A549 (cell line): ENCODE results near the gene DOK6. TPM values are rescaled to one million over a fixed set of nuclear protein-coding genes. Genes with fewer than 3 reads are reported as not detected.

Source experiments
- ATAC-seq, 2 experiments: fragments of 200-7000 bp in 1 of 2; fragments of >200 bp in 1 of 2; cut with Nextera tagmentation in 1 of 2; cut with Tn5 transposase in 1 of 2; 3 replicates each; pipeline versions ENCODE4 v1.8.0 to v1.9.1; 2018 to 2020; ENCODE audit warnings: mild to moderate bottlenecking in 1 of 2, moderate library complexity in 1 of 2
- CTCF ChIA-PET: fragments of 300-600 bp; sonication (Branson Sonifier 250); formaldehyde crosslinking; extraction: SDS; loops from one replicate; lab custom pipeline; 2021; ENCODE audit warnings: antibody characterized with exemption, inconsistent platforms; lab: Yijun Ruan, JAX
- POLR2A ChIA-PET: fragments of 350-600 bp; formaldehyde crosslinking; extraction: SDS; loops from one replicate; lab custom pipeline; 2021; ENCODE audit warnings: antibody characterized with exemption, inconsistent platforms; lab: Yijun Ruan, JAX
- DNase-seq, 2 experiments: peaks; one replicate each; pipeline versions ENCODE4 v3.0.0 to v3.0.0-alpha.2; 2011 to 2016; ENCODE audit warnings: low read depth in 1 of 2, low spot score in 1 of 2
- FAIRE-seq: peaks from 2 replicates; lab custom pipeline; 2011; peaks lifted over from hg19 to GRCh38; lab: Jason Lieb, UNC
- H3K27ac ChIP-seq, 2 experiments: fragments of >200 bp; sonication (Bioruptor Twin); formaldehyde crosslinking; 3 replicates each; pipeline ENCODE4 v1.5.1; 2016 to 2017
- H3K4me1 ChIP-seq: fragments of >200 bp; sonication (Bioruptor Twin); formaldehyde crosslinking; 3 replicates; pipeline ENCODE4 v1.6.1; 2016
- H3K4me2 ChIP-seq: fragments of >200 bp; sonication (Bioruptor Twin); formaldehyde crosslinking; 3 replicates; pipeline ENCODE4 v1.6.1; 2016
- H3K4me3 ChIP-seq: fragments of >200 bp; sonication (Bioruptor Twin); formaldehyde crosslinking; 3 replicates; pipeline ENCODE4 v1.5.1; 2016
- H3K9me3 ChIP-seq: fragments of >200 bp; sonication (Bioruptor Twin); formaldehyde crosslinking; 3 replicates; pipeline ENCODE4 v1.6.1; 2016
- CBX8 ChIP-seq: fragments of 200-600 bp; sonication (generic); IDR thresholded peaks from 2 replicates; pipeline ENCODE4 v1.6.1; 2016
- CHD4 ChIP-seq: fragments of 200-600 bp; sonication (generic); IDR thresholded peaks from 2 replicates; pipeline ENCODE4 v1.6.1; 2016; ENCODE audit warnings: antibody characterized with exemption, mild to moderate bottlenecking, borderline replicate concordance
- EP300 ChIP-seq, 2 experiments: fragments of >200 bp; sonication (Bioruptor Twin); formaldehyde crosslinking; IDR thresholded peaks; 2 replicates in 1 of 2; 3 replicates in 1 of 2; pipeline ENCODE4 v1.6.1; 2016 to 2017
- FOSB ChIP-seq: fragments of 250-450 bp; sonication (Bioruptor Pico); IDR thresholded peaks from 2 replicates; pipeline ENCODE4 v1.5.0; 2020; ENCODE audit warnings: mild to moderate bottlenecking, moderate library complexity
- FOSL2 ChIP-seq, 2 experiments: fragments of 450-650 bp in 1 of 2; fragments of >200 bp in 1 of 2; sonication (Bioruptor Twin) in 1 of 2; formaldehyde crosslinking; IDR thresholded peaks; 2 replicates each; pipeline versions ENCODE4 v1.5.0 to v1.6.1; 2016 to 2020; ENCODE audit warnings: mild to moderate bottlenecking in 1 of 2, moderate library complexity in 1 of 2
- GATA3 ChIP-seq: IDR thresholded peaks from 2 replicates; pipeline ENCODE4 v1.6.1; 2012; ENCODE audit warnings: borderline replicate concordance
- HDAC2 ChIP-seq: fragments of 200-600 bp; sonication (generic); IDR thresholded peaks from 2 replicates; pipeline ENCODE4 v1.6.1; 2016
- HEYL ChIP-seq: fragments of 250-450 bp; sonication (Bioruptor Pico); IDR thresholded peaks from 2 replicates; pipeline ENCODE4 v1.8.0; 2021; ENCODE audit warnings: mild to moderate bottlenecking, moderate library complexity
- HOXA7 ChIP-seq: fragments of 250-450 bp; sonication (Bioruptor Pico); IDR thresholded peaks from 2 replicates; pipeline ENCODE4 v1.5.0; 2020; ENCODE audit warnings: mild to moderate bottlenecking, moderate library complexity
- JUN ChIP-seq, 2 experiments: fragments of >200 bp; sonication (Bioruptor Twin); formaldehyde crosslinking; IDR thresholded peaks; 2 replicates in 1 of 2; 3 replicates in 1 of 2; pipeline ENCODE4 v1.6.1; 2016 to 2017
- KDM1A ChIP-seq: fragments of 200-600 bp; sonication (generic); IDR thresholded peaks from 2 replicates; pipeline ENCODE4 v1.6.1; 2016; ENCODE audit warnings: low read depth, mild to moderate bottlenecking
- KDM5A ChIP-seq: fragments of 200-600 bp; sonication (generic); IDR thresholded peaks from 2 replicates; pipeline ENCODE4 v1.6.1; 2016; ENCODE audit warnings: antibody characterized with exemption, mild to moderate bottlenecking
- MAZ ChIP-seq: fragments of 150-350 bp; IDR thresholded peaks from 2 replicates; pipeline ENCODE4 v1.6.1; 2014; ENCODE audit warnings: antibody characterized with exemption, low read depth, low read length, borderline replicate concordance
- MYC ChIP-seq: IDR thresholded peaks from 2 replicates; pipeline ENCODE4 v1.6.1; 2012; ENCODE audit warnings: mild to moderate bottlenecking, inconsistent platforms, low read length, improper control_type of control experiment, borderline replicate concordance
- NFE2L2 ChIP-seq: fragments of 150-350 bp; conservative IDR thresholded peaks from 2 replicates; pipeline ENCODE4 v1.6.1; 2014; ENCODE audit warnings: low read length
- PHF8 ChIP-seq: fragments of 200-600 bp; sonication (generic); IDR thresholded peaks from 2 replicates; pipeline ENCODE4 v1.6.1; 2016; ENCODE audit warnings: low read depth, mild to moderate bottlenecking, antibody characterized with exemption, moderate library complexity, borderline replicate concordance
- POLR2AphosphoS2 ChIP-seq: conservative IDR thresholded peaks from 2 replicates; pipeline ENCODE4 v1.6.1; 2012; ENCODE audit warnings: low read length, improper control_type of control experiment, inconsistent platforms
- SREBF2 ChIP-seq: fragments of 450-650 bp; IDR thresholded peaks from 2 replicates; pipeline ENCODE4 v1.6.1; 2014; ENCODE audit warnings: mild to moderate bottlenecking, moderate library complexity
- TFCP2L1 ChIP-seq: fragments of 250-450 bp; sonication (Bioruptor Pico); IDR thresholded peaks from 2 replicates; pipeline ENCODE4 v1.5.0; 2021; ENCODE audit warnings: mild to moderate bottlenecking
- TP53 ChIP-seq: fragments of 250-450 bp; sonication (Bioruptor Pico); IDR thresholded peaks from 2 replicates; pipeline ENCODE4 v1.5.0; 2021; ENCODE audit warnings: mild to moderate bottlenecking, moderate library complexity
- ZC3H11A ChIP-seq: fragments of 450-650 bp; IDR thresholded peaks from 2 replicates; pipeline ENCODE4 v1.6.1; 2014; ENCODE audit warnings: antibody characterized with exemption, mild to moderate bottlenecking
- ZNF302 ChIP-seq: fragments of 250-450 bp; sonication (Bioruptor Pico); IDR thresholded peaks from 2 replicates; pipeline ENCODE4 v1.9.0; 2021; ENCODE audit warnings: inconsistent platforms, mild to moderate bottlenecking, moderate library complexity
- ZSCAN20 ChIP-seq: fragments of 250-450 bp; sonication (Bioruptor Pico); IDR thresholded peaks from 2 replicates; pipeline ENCODE4 v1.8.0; 2022; ENCODE audit warnings: mild to moderate bottlenecking, moderate library complexity
- WGBS: methylation state at CpG from one replicate; pipeline ENCODE4 v1.1.6; 2017; ENCODE audit errors: missing lambda C conversion rate; 5-methylcytosine and 5-hydroxymethylcytosine counted together
- polyA plus RNA-seq, 4 experiments: library from polyadenylated mRNA; depleted of rRNA in 3 of 4; stranded (reverse); fragments of >200 nt; fragmentation: RNase III in 1 of 4; extraction: RNeasy Plus Mini Kit Qiagen cat#74134 plus additional on column Dnase treatment in 1 of 4; gene quantifications; 2 replicates in 3 of 4; 3 replicates in 1 of 4; pipeline ENCODE4 v1.2.3, GENCODE V29; 2011 to 2017
- TF ChIP-seq, protein P1 (sequence below): fragments of 150-350 bp; IDR thresholded peaks from 2 replicates; pipeline ENCODE4 v1.6.1; 2014; ENCODE audit warnings: low read depth, mild to moderate bottlenecking, low read length
- TF ChIP-seq, protein P2 (sequence below): fragments of 450-650 bp; IDR thresholded peaks from 2 replicates; pipeline ENCODE4 v1.6.1; 2014; ENCODE audit warnings: antibody characterized with exemption
- TF ChIP-seq, protein P3 (sequence below): fragments of 200-600 bp; sonication (generic); IDR thresholded peaks from 2 replicates; pipeline ENCODE4 v1.6.1; 2016; ENCODE audit warnings: antibody characterized with exemption, mild to moderate bottlenecking, moderate library complexity
- TF ChIP-seq, protein P4 (sequence below): fragments of >200 bp; sonication (Bioruptor Twin); formaldehyde crosslinking; IDR thresholded peaks from 3 replicates; pipeline ENCODE4 v1.6.1; 2016
- TF ChIP-seq, protein P5 (sequence below): IDR thresholded peaks from 2 replicates; pipeline ENCODE4 v1.6.1; 2012
- TF ChIP-seq, protein P6 (sequence below): IDR thresholded peaks from 2 replicates; pipeline ENCODE4 v1.6.1; 2012
- TF ChIP-seq, protein P7 (sequence below): fragments of >200 bp; sonication (Bioruptor Twin); formaldehyde crosslinking; IDR thresholded peaks from 3 replicates; pipeline ENCODE4 v1.5.1; 2016

DOK6 gene
- polyA plus RNA-seq, 2 of the 4 experiments (the other 2 are of a cell fraction), result not detected

DNA sequence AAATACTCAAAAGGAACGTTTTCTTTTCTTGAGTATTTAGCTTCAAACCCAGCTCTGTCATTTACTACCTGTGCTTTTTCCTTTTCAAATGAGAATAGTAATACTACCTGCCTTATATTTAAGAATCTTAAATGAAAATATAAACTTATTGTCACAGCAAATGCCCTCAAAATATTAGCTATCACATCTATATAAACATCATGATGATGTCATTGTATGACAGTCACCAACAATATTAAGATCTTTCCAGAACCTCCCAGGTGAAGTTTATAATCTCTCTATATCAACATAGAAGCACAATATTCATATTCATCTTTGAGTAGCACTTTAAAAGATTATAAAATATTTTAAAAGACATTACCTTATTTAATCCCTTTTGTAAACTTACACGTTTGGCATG lies 92.2 kb downstream of the DOK6 start:
- ChIA-PET POLR2A (no interaction called here), CTCF (no interaction called here)
- no peak for ATAC-seq
- DNase-seq, result no peak
- TF ChIP-seq ZNF302 (CRISPR knock-in tag) (no peak), POLR2AphosphoS2 (no peak), FOSL2 (IDR thresholded peaks at IDR 0.05) (no peak), FOSL2 (CRISPR knock-in tag; IDR thresholded peaks at IDR 0.05) (no peak), KDM1A (no peak), GATA3 (no peak), EP300 (IDR thresholded peaks at IDR 0.05) (no peak), FOSB (CRISPR knock-in tag) (no peak), HDAC2 (no peak), TFCP2L1 (CRISPR knock-in tag) (no peak), ZSCAN20 (CRISPR knock-in tag) (no peak), SREBF2 (no peak), MYC (no peak), JUN (IDR thresholded peaks at IDR 0.05) (no peak), HOXA7 (CRISPR knock-in tag) (no peak), ZC3H11A (no peak)
- TF ChIP-seq, protein P1, sequence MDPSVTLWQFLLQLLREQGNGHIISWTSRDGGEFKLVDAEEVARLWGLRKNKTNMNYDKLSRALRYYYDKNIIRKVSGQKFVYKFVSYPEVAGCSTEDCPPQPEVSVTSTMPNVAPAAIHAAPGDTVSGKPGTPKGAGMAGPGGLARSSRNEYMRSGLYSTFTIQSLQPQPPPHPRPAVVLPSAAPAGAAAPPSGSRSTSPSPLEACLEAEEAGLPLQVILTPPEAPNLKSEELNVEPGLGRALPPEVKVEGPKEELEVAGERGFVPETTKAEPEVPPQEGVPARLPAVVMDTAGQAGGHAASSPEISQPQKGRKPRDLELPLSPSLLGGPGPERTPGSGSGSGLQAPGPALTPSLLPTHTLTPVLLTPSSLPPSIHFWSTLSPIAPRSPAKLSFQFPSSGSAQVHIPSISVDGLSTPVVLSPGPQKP, result no peak
- TF ChIP-seq, protein P2, sequence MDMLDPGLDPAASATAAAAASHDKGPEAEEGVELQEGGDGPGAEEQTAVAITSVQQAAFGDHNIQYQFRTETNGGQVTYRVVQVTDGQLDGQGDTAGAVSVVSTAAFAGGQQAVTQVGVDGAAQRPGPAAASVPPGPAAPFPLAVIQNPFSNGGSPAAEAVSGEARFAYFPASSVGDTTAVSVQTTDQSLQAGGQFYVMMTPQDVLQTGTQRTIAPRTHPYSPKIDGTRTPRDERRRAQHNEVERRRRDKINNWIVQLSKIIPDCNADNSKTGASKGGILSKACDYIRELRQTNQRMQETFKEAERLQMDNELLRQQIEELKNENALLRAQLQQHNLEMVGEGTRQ, result no peak
- TF ChIP-seq, protein P3, sequence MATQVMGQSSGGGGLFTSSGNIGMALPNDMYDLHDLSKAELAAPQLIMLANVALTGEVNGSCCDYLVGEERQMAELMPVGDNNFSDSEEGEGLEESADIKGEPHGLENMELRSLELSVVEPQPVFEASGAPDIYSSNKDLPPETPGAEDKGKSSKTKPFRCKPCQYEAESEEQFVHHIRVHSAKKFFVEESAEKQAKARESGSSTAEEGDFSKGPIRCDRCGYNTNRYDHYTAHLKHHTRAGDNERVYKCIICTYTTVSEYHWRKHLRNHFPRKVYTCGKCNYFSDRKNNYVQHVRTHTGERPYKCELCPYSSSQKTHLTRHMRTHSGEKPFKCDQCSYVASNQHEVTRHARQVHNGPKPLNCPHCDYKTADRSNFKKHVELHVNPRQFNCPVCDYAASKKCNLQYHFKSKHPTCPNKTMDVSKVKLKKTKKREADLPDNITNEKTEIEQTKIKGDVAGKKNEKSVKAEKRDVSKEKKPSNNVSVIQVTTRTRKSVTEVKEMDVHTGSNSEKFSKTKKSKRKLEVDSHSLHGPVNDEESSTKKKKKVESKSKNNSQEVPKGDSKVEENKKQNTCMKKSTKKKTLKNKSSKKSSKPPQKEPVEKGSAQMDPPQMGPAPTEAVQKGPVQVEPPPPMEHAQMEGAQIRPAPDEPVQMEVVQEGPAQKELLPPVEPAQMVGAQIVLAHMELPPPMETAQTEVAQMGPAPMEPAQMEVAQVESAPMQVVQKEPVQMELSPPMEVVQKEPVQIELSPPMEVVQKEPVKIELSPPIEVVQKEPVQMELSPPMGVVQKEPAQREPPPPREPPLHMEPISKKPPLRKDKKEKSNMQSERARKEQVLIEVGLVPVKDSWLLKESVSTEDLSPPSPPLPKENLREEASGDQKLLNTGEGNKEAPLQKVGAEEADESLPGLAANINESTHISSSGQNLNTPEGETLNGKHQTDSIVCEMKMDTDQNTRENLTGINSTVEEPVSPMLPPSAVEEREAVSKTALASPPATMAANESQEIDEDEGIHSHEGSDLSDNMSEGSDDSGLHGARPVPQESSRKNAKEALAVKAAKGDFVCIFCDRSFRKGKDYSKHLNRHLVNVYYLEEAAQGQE, result no peak
- TF ChIP-seq, protein P4, sequence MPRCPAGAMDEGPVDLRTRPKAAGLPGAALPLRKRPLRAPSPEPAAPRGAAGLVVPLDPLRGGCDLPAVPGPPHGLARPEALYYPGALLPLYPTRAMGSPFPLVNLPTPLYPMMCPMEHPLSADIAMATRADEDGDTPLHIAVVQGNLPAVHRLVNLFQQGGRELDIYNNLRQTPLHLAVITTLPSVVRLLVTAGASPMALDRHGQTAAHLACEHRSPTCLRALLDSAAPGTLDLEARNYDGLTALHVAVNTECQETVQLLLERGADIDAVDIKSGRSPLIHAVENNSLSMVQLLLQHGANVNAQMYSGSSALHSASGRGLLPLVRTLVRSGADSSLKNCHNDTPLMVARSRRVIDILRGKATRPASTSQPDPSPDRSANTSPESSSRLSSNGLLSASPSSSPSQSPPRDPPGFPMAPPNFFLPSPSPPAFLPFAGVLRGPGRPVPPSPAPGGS, result no peak
- H3K4me3 ChIP-seq, result no peak overlapping the region
- no peak for FAIRE-seq
- WGBS, result 4% methylated on average over 2 of the region's 2 CpGs
- H3K4me1 ChIP-seq, result no peaks in the 10 kb centered on the region
- no peak overlapping the region for H3K4me2 ChIP-seq
- H3K27ac ChIP-seq, result no peak overlapping the region
- no peaks in the 10 kb centered on the region for H3K9me3 ChIP-seq

DNA sequence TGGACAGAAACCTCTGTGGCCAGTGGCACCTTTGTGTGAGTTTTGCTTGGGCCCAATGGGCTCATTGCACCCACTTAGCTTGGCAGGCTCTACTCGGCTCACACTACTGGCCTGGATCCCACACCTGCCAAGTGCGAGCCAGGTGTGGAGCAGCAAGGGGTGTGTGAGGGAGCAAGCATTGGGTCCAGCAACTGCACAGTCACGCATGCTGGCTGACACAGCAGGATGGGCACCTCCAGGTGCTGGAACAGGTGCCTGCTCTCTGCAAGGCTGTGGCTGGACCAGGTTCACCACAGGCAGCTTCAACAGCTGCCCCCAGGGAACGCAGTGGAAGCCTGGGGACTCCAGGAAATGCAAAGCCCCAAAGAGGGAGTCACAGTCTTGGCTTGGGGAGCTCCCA lies 94.2 kb downstream of the DOK6 start:
- Histone ChIP-seq H3K9me3 (no peaks in the 10 kb centered on the region), H3K27ac (no peak overlapping the region), H3K4me2 (no peak overlapping the region), H3K4me3 (no peak overlapping the region), H3K4me1 (no peaks in the 10 kb centered on the region)
- 80% methylated on average over 1 of the region's 4 CpGs for WGBS
- ChIA-PET POLR2A (no interaction called here), CTCF (no interaction called here)
- ATAC-seq (no peak), FAIRE-seq (no peak), DNase-seq (no peak)
- TF ChIP-seq NFE2L2 (no peak), CBX8 (no peak), PHF8 (no peak), TP53 (no peak), FOSL2 (IDR thresholded peaks at IDR 0.05) (no peak), FOSL2 (CRISPR knock-in tag; IDR thresholded peaks at IDR 0.05) (no peak), MYC (no peak), HDAC2 (no peak), MAZ (no peak), HEYL (CRISPR knock-in tag) (no peak), KDM5A (no peak), CHD4 (no peak)
- TF ChIP-seq, protein P5, sequence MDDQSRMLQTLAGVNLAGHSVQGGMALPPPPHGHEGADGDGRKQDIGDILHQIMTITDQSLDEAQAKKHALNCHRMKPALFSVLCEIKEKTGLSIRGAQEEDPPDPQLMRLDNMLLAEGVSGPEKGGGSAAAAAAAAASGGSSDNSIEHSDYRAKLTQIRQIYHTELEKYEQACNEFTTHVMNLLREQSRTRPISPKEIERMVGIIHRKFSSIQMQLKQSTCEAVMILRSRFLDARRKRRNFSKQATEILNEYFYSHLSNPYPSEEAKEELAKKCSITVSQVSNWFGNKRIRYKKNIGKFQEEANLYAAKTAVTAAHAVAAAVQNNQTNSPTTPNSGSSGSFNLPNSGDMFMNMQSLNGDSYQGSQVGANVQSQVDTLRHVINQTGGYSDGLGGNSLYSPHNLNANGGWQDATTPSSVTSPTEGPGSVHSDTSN, result no peak
- TF ChIP-seq, protein P6, sequence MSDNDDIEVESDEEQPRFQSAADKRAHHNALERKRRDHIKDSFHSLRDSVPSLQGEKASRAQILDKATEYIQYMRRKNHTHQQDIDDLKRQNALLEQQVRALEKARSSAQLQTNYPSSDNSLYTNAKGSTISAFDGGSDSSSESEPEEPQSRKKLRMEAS, result no peak
- TF ChIP-seq, protein P7, sequence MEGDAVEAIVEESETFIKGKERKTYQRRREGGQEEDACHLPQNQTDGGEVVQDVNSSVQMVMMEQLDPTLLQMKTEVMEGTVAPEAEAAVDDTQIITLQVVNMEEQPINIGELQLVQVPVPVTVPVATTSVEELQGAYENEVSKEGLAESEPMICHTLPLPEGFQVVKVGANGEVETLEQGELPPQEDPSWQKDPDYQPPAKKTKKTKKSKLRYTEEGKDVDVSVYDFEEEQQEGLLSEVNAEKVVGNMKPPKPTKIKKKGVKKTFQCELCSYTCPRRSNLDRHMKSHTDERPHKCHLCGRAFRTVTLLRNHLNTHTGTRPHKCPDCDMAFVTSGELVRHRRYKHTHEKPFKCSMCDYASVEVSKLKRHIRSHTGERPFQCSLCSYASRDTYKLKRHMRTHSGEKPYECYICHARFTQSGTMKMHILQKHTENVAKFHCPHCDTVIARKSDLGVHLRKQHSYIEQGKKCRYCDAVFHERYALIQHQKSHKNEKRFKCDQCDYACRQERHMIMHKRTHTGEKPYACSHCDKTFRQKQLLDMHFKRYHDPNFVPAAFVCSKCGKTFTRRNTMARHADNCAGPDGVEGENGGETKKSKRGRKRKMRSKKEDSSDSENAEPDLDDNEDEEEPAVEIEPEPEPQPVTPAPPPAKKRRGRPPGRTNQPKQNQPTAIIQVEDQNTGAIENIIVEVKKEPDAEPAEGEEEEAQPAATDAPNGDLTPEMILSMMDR, result no peak
